HG03039 (cell line): Measurements from ENCODE around the gene CRISP2.
"Not testable (repeated sequence)": the region's sequence is repeated elsewhere in the genome, so short reads cannot be mapped to it uniquely, and the experiment has no call there.

Source experiments
- ATAC-seq: cut with Tn5 transposase; IDR thresholded peaks from one replicate; pipeline ENCODE4 v1.9.1; 2021; ENCODE audit warnings: mild to moderate bottlenecking, moderate library complexity; ENCODE audit not compliant: unreplicated experiment

Gene CRISP2, protein sequence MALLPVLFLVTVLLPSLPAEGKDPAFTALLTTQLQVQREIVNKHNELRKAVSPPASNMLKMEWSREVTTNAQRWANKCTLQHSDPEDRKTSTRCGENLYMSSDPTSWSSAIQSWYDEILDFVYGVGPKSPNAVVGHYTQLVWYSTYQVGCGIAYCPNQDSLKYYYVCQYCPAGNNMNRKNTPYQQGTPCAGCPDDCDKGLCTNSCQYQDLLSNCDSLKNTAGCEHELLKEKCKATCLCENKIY

DNA sequence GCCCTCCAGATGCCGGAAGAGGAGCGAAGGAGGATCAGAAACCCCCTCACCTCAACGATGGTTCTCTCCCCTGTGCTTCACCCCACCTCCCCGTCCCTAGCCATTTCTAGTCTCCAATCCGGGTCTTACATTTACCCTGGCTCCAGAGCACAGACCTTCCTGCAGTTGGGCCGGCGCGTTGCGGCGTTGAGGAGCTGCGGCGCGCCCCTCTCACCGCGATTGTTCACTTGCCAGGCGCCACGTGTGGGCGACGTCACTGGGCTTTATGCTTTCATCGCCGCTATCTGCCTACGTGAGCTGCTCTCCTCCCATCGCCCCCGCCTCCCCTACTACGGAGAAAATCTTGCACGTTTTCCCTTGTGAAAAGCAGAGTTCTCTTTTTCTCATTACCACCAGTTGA lies at the start of gene CRISP2:
TSS of gene CRISP2 (minus strand) at position 198 of the 400 bp plus-strand sequence. CDS start 4,347 bp downstream, outside the sequence.
- no peak for ATAC-seq

DNA sequence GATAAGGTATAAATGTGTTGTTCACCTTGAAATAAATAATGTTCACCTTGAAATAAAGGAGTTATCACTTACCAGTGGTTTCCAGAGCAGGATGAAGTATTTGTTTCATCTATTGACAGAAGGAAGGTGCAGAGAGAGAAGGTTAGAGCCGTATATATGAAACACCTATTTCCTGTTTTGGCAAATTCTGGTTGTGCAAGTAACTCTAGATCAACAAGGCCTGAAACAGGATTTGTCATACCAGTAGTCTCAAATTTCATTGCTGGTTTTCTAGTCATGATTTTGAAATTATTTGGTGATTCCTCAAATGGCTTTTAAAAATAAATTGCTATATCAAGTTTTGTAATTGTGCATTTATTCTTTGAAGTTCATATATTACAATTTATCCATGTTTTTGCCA lies 30.9 kb upstream of the CRISP2 start, which contains the start of gene CRISP3:
TSS of gene CRISP3 (minus strand) at position 130 of the 400 bp plus-strand sequence. CDS start at position 109, 21 bp downstream.
- no peak for ATAC-seq

- no peak for ATAC-seq
Measured at GRCh38 chr6:49743429-49743828, 30.1 kb upstream of the CRISP2 start.

DNA sequence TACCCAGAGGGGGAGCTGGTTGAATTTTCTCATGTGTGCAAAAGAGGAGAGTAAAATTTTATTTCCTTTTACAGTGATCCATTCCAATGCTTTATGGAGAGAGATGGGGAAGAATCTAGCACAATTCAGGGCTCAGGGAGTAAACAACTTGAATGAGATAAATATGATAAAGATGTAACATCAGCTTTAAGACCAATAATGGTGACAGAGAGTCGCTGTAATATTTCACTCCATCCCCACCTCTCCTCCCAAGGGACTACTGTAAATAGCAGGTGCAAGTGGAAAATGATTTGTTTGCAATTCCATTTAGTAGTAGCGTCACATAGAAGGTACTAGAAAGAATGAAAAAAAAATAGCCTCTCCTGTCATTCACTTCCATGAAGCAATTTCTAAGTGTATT lies 26.1 kb upstream of the CRISP2 start:
- ATAC-seq = no peak

- ATAC-seq = no peak
Measured at GRCh38 chr6:49736017-49736508, 22.7 kb upstream of the CRISP2 start.

GRCh38 chr6:49733680-49734079 lies 20.3 kb upstream of the CRISP2 start:
- ATAC-seq = no peak

DNA sequence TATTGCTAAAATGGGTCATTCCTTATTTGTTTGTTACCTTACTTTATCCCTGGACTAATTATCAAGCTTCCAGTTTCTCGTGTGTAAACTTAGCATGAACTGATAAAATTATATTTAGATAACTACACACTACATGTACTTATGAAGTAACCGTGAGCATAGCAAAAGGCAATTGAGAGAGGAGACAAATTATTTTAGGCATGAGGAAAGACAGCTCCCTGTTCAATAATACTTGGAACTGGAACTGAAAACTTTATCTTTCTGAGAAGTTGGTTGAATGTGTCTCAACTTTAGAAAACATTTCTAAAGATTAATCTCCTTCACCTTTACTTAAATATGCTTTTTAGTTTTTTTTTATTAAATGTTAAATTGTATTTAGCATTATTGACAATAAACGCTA lies 19.4 kb upstream of the CRISP2 start:
- no peak for ATAC-seq

GRCh38 chr6:49730251-49730650 lies 16.9 kb upstream of the CRISP2 start:
- ATAC-seq = no peak

GRCh38 chr6:49723917-49724316 lies 10.6 kb upstream of the CRISP2 start:
- ATAC-seq = not testable (repeated sequence)

GRCh38 chr6:49721297-49721696 lies 8.0 kb upstream of the CRISP2 start:
- no peak for ATAC-seq

DNA sequence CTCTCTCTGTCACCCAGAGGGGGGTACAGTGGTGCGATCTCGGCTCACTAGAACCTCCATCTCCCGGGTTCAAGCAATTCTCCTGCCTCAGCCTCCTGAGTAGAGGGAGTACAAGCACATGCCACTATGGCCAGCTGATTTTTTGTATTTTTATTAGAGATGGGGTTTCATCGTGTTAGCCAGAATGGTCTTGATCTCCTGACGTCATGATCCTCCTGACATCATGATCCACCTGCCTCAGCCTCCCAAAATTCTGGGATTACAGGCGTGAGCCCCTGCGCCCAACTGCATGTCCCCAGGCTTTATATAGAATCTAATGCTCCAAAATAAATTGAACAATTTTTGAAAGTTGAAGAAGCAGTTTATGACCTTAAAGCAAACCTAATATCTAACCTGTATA lies 7.0 kb upstream of the CRISP2 start:
- ATAC-seq = no peak

DNA sequence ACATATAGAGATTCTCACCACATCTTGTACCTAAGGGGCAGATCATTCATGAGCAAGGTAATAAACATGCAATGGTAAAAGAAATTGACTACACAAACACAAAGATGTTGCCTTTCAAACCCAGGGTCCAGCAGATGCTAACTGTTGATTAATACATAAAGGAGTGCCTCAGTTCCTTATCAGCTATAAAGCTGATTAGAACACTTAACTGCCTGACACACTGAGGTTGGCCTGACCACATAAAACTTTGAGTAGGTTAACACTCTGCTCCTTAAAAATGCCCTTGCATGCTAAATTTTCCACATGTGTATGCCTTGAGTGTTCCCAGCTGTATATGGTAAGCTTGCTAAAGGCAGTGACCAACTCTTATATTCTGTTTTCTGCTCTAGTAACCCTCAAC lies 14.9 kb downstream of the CRISP2 start:
- no peak for ATAC-seq

DNA sequence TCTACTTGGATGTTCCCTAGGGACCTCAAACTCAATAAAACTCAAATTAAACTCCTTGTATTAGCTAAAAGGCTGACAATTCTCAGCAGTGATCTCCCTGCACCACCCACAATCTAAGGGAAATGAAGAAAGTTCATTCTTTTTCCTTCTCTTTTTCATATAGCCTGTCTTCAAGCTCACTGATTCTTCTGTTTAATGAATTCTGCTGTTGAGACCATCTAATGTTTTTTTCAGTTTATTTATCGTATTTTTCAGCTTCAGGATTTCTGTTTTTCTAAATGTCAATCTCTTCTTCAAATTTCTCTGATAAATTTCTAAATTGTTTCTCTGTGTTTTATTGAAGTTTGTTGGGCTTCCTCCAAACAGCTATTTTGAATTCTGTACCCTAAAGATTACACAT lies 19.8 kb downstream of the CRISP2 start:
- ATAC-seq = no peak

DNA sequence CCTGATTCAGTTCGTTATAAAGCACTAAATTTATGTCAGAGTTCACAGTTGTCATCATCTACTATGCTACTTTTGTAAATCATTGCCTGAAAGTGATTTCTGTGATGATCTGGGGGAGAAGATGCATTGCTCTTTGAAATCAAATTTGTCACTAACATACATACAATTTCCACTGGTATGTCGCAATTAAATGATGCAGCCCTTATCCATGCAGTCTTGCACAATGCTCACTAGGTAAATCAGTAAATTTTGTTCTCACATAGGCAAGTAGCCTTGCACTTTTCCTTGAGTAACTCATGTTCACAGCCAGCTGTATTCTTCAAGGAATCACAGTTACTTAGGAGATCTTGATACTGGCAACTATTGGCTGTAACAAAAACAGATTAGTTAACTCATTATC lies 20.8 kb downstream of the CRISP2 start:
- no peak for ATAC-seq

- ATAC-seq = no peak
Measured at GRCh38 chr6:49676671-49677281, 36.6 kb downstream of the CRISP2 start.

GRCh38 chr6:49675816-49676215 lies 37.5 kb downstream of the CRISP2 start:
- no peak for ATAC-seq

- no peak for ATAC-seq
Measured at GRCh38 chr6:49668083-49668511, 45.2 kb downstream of the CRISP2 start.

GRCh38 chr6:49666930-49667757 lies 46.2 kb downstream of the CRISP2 start:
- no peak for ATAC-seq

- no peak for ATAC-seq
Measured at GRCh38 chr6:49666480-49666879, 46.9 kb downstream of the CRISP2 start.

DNA sequence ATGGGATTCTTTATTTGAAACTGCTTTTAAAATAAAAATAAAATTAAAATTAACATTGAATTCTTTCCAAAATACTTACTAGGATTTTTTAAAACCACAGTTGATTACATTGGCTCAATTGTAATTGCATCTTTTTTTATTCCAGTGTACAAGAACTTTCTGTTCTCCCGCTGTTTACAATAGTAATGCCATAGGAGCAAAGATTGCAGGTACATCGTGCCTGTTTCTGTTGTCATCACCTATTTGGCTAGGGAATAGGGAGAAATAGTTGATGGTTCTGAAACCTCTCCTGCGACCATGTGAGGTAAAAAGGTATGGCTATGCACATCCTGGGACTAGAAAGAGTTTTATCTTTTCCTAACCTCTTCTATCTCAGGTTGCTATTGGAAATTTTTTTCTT lies 48.5 kb downstream of the CRISP2 start:
- no peak for ATAC-seq

GRCh38 chr6:49664054-49664453 lies 49.3 kb downstream of the CRISP2 start:
- not testable (repeated sequence) for ATAC-seq

DNA sequence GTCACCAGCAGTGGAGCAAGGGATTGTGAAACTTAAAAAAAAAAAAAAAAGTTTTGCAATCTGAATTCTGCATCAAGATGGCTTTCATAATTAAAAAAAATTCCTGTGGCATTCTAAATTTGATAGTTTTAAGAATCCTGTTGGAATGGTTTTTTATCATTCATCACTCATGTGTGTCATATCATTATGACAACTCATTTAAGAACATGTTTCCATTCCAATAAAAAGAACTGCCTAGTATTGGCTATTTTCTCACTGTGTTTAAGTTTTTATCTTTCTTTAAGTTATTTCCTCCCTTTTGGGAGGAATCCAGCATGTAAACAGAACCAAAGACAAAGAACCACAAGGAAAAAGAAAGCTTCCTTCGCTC lies 50.5 kb downstream of the CRISP2 start:
- no peak for ATAC-seq
